Measurements from ENCODE around the gene FOXC1.

DNA sequence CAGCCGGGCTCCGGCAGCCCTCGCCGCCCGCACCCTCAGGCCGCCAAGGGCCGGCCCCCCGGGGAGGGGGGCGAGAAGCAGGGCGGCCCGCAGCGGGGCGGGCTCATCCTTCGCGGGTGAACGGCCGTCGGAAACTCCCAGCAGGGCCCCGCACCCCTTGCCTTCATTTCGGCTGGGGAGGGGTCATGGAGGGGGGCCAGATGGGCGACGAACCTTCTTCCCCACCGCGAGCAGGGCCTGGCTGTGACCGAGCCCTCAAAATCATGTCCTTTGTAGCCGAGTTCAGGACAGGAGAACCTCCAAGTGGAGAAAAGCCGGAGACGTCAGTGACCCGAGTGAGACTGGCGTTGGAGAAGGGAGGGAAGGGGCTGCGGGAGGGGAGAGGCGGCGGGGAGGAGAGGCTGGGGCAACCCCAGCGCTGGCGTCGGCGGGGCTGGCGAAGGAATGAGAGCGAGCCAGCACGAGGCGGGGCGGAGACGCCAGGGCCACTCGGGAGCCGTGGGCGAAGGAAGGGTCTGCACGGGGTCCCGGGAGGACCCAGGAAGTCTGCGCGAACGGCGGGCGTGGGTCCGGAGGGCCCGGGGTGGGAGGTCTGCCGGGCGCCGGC lies 571 bp upstream of the FOXC1 start:
- TF ChIP-seq CTCF (IDR thresholded peaks at IDR 0.05) (no peak), EZH2 (IDR thresholded peaks at IDR 0.05) (peak; percentile 92)

Measured in neural progenitor cell (in vitro differentiated cells).